ENCODE measurements around the gene KRTAP5-9.
"Not testable (repeated sequence)": the region's sequence is repeated elsewhere in the genome, so short reads cannot be mapped to it uniquely, and the experiment has no call there.

KRTAP5-9 gene

GRCh38 chr11:71574418-71574817 lies 26.2 kb downstream of the KRTAP5-9 start:
- Histone ChIP-seq H3K36me3 (ENCODE audit: insufficient read depth, low read length) (no peaks in the 10 kb centered on the region), H3K4me3 (no peak overlapping the region), H3K9ac (ENCODE audit: insufficient read length) (no peak overlapping the region), H3K9me3 (ENCODE audit: low read depth, low read length) (no peaks in the 10 kb centered on the region), H3K27ac (no peak overlapping the region)
- TF ChIP-seq FOXP2 (optimal IDR thresholded peaks at IDR 0.05; ENCODE audit: control extremely low read depth, extremely low read length, insufficient read depth) (no peak), POLR2AphosphoS5 (IDR thresholded peaks at IDR 0.05; ENCODE audit: borderline replicate concordance, low read depth, low read length) (no peak), EZH2 (IDR thresholded peaks at IDR 0.05) (no peak)
- DNase-seq (ENCODE audit: low read depth, low spot score), result no peak

DNA sequence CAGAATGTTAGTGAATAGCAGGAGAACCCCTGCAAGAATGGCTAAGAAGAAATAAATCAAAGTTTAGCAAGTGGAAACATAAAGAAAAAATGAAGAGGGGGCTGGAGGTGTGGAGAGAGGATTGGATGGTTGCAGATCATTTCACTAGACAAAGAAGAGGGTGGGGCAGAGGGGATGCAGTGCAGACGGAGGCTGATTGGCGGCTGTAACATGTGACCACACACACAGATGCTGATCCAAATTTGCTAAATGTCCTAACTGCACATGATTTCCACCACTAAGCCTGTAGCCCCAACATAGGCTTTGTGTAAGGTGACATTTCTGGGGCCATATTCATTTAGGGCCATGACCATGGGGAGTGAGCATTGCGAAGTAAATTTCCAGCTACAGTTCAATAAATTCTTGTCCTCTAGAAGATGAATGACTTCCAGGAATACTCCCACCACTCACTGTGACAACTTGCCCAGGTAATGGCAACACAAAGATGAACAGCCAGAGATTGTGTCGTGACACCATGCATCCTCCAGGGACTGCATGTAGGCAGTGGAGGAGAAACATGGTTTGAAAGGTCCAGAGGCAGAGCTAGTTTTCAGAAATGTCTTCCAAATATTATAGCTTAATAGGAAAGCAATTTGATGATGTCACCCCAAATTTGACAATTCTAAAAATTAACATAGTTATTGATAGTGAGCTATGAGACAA lies 27.7 kb downstream of the KRTAP5-9 start:
- Histone ChIP-seq H3K9ac (ENCODE audit: insufficient read length) (no peak overlapping the region), H3K4me3 (no peak overlapping the region), H3K27ac (no peak overlapping the region), H3K9me3 (ENCODE audit: low read depth, low read length) (no peaks in the 10 kb centered on the region), H3K36me3 (ENCODE audit: insufficient read depth, low read length) (no peaks in the 10 kb centered on the region)
- DNase-seq (ENCODE audit: low read depth, low spot score), result no peak
- TF ChIP-seq POLR2AphosphoS5 (IDR thresholded peaks at IDR 0.05; ENCODE audit: borderline replicate concordance, low read depth, low read length) (no peak), FOXP2 (optimal IDR thresholded peaks at IDR 0.05; ENCODE audit: control extremely low read depth, extremely low read length, insufficient read depth) (no peak), EZH2 (IDR thresholded peaks at IDR 0.05) (no peak)

DNA sequence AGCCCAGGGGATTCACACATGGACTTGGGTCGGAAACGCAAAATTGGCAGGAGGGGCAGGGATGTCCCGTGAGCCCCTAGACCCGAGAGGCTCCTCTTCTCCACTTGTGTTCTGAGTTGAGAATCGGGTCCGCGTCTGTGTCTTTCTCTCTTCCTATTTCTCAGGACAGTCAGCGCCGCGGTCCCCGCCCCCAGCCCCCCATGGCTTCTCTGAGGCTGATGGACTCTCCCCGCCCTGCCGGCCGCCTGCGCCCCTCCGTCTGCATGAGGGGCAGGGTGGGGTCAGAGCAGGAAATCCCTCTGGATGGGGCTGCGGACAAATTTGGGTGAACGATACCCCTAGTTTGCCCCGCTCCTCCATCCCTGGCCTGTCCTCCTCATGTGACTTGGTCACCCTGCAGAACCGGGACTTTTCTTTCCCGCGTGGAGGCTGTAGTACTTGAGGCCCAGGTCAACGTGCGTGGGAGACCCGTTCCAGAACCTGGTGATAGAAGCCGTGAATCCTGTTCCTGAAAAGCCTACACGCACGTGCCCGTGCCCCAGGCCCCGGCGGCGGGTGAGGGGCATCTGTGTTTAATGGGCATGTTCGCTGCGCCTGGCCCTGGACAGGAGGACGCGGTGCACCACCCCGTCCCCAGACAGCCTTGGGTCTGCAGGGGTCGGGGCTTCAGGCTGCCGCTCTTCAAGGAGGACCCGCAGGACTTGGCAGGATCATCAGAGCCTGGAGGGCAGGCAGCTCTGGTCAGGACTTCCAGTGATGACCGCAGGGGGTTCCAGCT lies 28.7 kb downstream of the KRTAP5-9 start:
- H3K9ac ChIP-seq (ENCODE audit: insufficient read length); H3K27ac ChIP-seq; H3K9me3 ChIP-seq (ENCODE audit: low read depth, low read length); DNase-seq (ENCODE audit: low read depth, low spot score); H3K4me3 ChIP-seq; H3K36me3 ChIP-seq (ENCODE audit: insufficient read depth, low read length): not testable (repeated sequence)

DNA sequence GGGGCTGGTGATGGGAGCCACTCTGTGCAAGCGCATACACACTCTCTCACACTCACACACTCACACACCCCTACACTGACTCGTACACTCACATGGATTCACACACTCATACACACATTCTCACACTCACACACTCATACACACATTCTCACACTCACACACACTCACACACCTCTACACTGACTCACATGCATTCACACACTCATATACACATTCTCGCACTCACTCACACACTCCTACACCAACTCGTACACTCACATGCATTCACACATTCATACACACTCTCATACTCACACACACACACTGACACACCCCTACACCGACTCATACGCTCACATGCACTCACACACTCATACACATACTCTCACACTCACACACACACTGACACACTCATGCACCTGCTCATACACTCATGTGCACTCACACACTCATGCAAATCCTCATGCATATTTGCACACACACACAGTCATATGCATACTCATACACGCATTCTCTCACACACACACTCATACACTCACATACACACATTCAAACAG lies 29.3 kb downstream of the KRTAP5-9 start:
- no peak overlapping the region for H3K27ac ChIP-seq
- no peaks in the 10 kb centered on the region for H3K36me3 ChIP-seq (ENCODE audit: insufficient read depth, low read length)
- H3K4me3 ChIP-seq, result no peak overlapping the region
- H3K9me3 ChIP-seq (ENCODE audit: low read depth, low read length), result no peaks in the 10 kb centered on the region
- H3K9ac ChIP-seq (ENCODE audit: insufficient read length), result no peak overlapping the region
- no peak for DNase-seq (ENCODE audit: low read depth, low spot score)
- TF ChIP-seq FOXP2 (optimal IDR thresholded peaks at IDR 0.05; ENCODE audit: control extremely low read depth, extremely low read length, insufficient read depth) (no peak), EZH2 (IDR thresholded peaks at IDR 0.05) (no peak), POLR2AphosphoS5 (IDR thresholded peaks at IDR 0.05; ENCODE audit: borderline replicate concordance, low read depth, low read length) (no peak)

- H3K27ac ChIP-seq; H3K9ac ChIP-seq (ENCODE audit: insufficient read length); DNase-seq (ENCODE audit: low read depth, low spot score); H3K9me3 ChIP-seq (ENCODE audit: low read depth, low read length); H3K4me3 ChIP-seq; H3K36me3 ChIP-seq (ENCODE audit: insufficient read depth, low read length): not testable (repeated sequence)
These were observed 31.3 kb downstream of the KRTAP5-9 start for GRCh38 chr11:71579513-71579912.

- Histone ChIP-seq H3K9ac (ENCODE audit: insufficient read length) (no peak overlapping the region), H3K4me3 (peak overlapping the region; percentile 43), H3K36me3 (ENCODE audit: insufficient read depth, low read length) (no peaks in the 10 kb centered on the region), H3K27ac (no peak overlapping the region), H3K9me3 (ENCODE audit: low read depth, low read length) (no peaks in the 10 kb centered on the region)
- DNase-seq (ENCODE audit: low read depth, low spot score), result peak; percentile 24
- TF ChIP-seq POLR2AphosphoS5 (IDR thresholded peaks at IDR 0.05; ENCODE audit: borderline replicate concordance, low read depth, low read length) (no peak), EZH2 (IDR thresholded peaks at IDR 0.05) (no peak), FOXP2 (optimal IDR thresholded peaks at IDR 0.05; ENCODE audit: control extremely low read depth, extremely low read length, insufficient read depth) (no peak)
These were observed 32.1 kb downstream of the KRTAP5-9 start for GRCh38 chr11:71580057-71581003.

GRCh38 chr11:71581826-71582225 lies 33.6 kb downstream of the KRTAP5-9 start:
- no peak for DNase-seq (ENCODE audit: low read depth, low spot score)
- H3K27ac ChIP-seq, result no peak overlapping the region
- H3K9ac ChIP-seq (ENCODE audit: insufficient read length), result no peak overlapping the region
- TF ChIP-seq FOXP2 (optimal IDR thresholded peaks at IDR 0.05; ENCODE audit: control extremely low read depth, extremely low read length, insufficient read depth) (no peak), POLR2AphosphoS5 (IDR thresholded peaks at IDR 0.05; ENCODE audit: borderline replicate concordance, low read depth, low read length) (no peak), EZH2 (IDR thresholded peaks at IDR 0.05) (no peak)
- no peaks in the 10 kb centered on the region for H3K9me3 ChIP-seq (ENCODE audit: low read depth, low read length)
- H3K36me3 ChIP-seq (ENCODE audit: insufficient read depth, low read length), result no peaks in the 10 kb centered on the region
- no peak overlapping the region for H3K4me3 ChIP-seq

DNA sequence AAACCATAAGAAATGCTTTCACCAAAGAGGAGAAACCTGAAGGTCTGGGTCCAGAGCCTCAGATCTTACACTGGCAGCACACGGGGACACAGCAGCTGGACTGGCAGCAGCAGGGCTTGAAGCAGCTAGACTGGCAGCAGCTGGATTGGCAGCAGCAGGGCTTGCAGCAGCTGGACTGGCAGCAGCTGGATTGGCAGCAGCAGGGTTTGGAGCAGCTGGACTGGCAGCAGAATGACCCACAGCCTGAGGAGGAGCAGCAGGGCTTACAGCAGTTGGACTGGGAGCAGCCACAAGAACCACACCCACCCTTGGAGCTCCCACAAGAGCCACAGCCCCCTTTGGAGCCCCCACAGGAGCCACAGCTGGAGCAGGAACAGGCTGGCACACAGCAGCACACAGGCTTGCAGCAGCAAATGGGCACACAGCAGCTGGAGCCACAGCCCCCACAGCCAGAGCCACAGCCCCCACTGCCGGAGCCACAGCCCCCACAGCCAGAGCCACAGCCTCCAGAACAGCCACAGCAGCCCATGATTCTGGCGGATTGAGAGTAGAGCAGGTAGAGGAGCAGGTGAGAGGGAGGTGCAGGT lies 34.2 kb downstream of the KRTAP5-9 start, which contains the start of gene KRTAP5-11:
KRTAP5-11 (minus strand) TSS at position 567 of the 587 bp plus-strand sequence; CDS start at position 529, 38 bp downstream.
- H3K9me3 ChIP-seq (ENCODE audit: low read depth, low read length), result no peaks in the 10 kb centered on the region
- DNase-seq (ENCODE audit: low read depth, low spot score), result no peak
- no peak within 1 kb of the TSS for H3K4me3 ChIP-seq
- no peak within 1 kb of the TSS for H3K27ac ChIP-seq
- H3K9ac ChIP-seq (ENCODE audit: insufficient read length), result no peak within 1 kb of the TSS
- H3K36me3 ChIP-seq (ENCODE audit: insufficient read depth, low read length), result no peaks in the 10 kb centered on the region
- TF ChIP-seq POLR2AphosphoS5 (IDR thresholded peaks at IDR 0.05; ENCODE audit: borderline replicate concordance, low read depth, low read length) (no peak), FOXP2 (optimal IDR thresholded peaks at IDR 0.05; ENCODE audit: control extremely low read depth, extremely low read length, insufficient read depth) (no peak), EZH2 (IDR thresholded peaks at IDR 0.05) (no peak)

DNA sequence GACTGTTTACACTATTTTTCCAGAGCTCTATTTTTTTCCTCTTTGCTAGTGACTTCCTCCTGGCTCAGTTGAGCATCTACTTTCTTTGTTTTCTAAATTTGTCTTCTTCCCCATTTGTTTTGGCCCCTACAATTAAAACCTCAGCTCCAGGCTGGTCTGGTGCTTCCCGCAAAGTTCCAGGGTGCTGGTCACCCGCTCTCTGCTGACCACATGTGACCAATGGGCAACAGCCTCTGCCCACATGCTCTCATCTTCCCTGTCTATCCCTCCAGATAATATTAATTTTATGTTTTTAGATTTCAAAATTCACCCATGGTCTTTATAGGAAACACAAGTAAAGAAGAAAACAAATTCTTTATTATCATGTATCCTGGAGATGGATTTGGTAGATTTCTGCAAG lies 34.7 kb downstream of the KRTAP5-9 start:
- H3K36me3 ChIP-seq (ENCODE audit: insufficient read depth, low read length); H3K9me3 ChIP-seq (ENCODE audit: low read depth, low read length); DNase-seq (ENCODE audit: low read depth, low spot score); H3K9ac ChIP-seq (ENCODE audit: insufficient read length); H3K4me3 ChIP-seq; H3K27ac ChIP-seq: not testable (repeated sequence)

DNA sequence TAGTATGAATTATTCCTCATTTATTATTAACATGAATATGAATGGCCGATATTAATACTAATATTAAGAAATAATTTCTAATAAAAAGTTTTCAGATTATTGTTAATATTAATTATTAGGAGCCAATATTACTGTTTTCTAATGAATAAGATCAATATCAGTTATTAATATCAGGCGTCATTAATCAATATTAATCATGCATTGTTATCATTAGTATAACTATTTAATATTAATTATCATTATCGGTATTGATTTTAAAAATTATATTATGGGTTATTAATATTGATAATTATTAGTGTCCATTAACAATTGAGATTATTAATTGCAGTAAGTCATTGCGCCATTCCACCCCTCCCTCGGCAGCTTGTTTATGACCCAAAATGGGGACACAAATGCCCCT lies 37.5 kb downstream of the KRTAP5-9 start:
- not testable (repeated sequence) for H3K4me3 ChIP-seq; H3K9me3 ChIP-seq (ENCODE audit: low read depth, low read length); H3K36me3 ChIP-seq (ENCODE audit: insufficient read depth, low read length); DNase-seq (ENCODE audit: low read depth, low spot score); H3K27ac ChIP-seq; H3K9ac ChIP-seq (ENCODE audit: insufficient read length)

DNA sequence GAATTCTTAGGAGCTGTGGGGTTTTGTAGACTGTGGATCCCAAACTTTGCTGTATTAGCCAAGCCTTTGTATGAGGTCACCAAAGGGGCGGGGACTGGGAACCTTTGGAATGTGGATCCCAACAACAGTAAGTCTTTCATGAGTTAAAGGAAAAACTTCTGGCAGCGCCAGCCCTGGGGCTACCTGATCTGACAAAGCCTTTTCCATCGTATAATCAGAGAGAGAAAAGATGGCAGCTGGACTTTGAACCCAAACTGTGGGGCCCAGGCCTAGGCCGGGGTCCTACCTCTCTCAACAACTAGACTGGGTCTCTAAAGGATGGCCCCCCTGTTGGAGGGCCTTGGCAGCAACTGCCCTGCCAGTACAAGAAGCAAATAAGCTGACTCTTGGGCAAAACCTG lies 40.1 kb downstream of the KRTAP5-9 start:
- H3K9me3 ChIP-seq (ENCODE audit: low read depth, low read length); H3K9ac ChIP-seq (ENCODE audit: insufficient read length); H3K4me3 ChIP-seq; H3K36me3 ChIP-seq (ENCODE audit: insufficient read depth, low read length); H3K27ac ChIP-seq; DNase-seq (ENCODE audit: low read depth, low spot score): not testable (repeated sequence)

All from SK-N-MC (cell line).